Measurements from ENCODE around the gene LYPD6. TPM values are rescaled to one million over a fixed set of nuclear protein-coding genes. Genes with fewer than 3 reads are reported as not detected.

LYPD6 gene
- total RNA-seq, 4 donors from 2014 or later: 0.57 to 1.2 (median 0.80) TPM

- no peak for TF ChIP-seq POLR2A (IDR thresholded peaks at IDR 0.05)
- TF ChIP-seq CTCF (IDR thresholded peaks at IDR 0.05): no peak
- Histone ChIP-seq H3K9me3 (peaks cover 0 to 14% (median 12%) of the 10 kb centered on the region in 3 donors), H3K36me3 (no peaks in the 10 kb centered on the region), H3K4me3 (no peak overlapping the region), H3K27me3 (no peaks in the 10 kb centered on the region), H3K4me1 (no peaks in the 10 kb centered on the region), H3K27ac (no peak overlapping the region)
- intact Hi-C loops (cut with DNase I): no loop called here
- DNase-seq: no peak
These were observed 128.1 kb downstream of the LYPD6 start for GRCh38 chr2:149458502-149458901.

GRCh38 chr2:149463328-149464002 is 133.1 kb downstream of the LYPD6 start:
- Histone ChIP-seq H3K4me3 (no peak overlapping the region), H3K4me1 (no peaks in the 10 kb centered on the region), H3K27ac (no peak overlapping the region), H3K36me3 (no peaks in the 10 kb centered on the region), H3K9me3 (peaks cover 0 to 14% (median 12%) of the 10 kb centered on the region in 3 donors), H3K27me3 (no peaks in the 10 kb centered on the region)
- intact Hi-C loops (cut with DNase I): no loop called here
- WGBS, 2 donors: 27 to 61% methylated on average over 2 of the region's 2 CpGs
- TF ChIP-seq CTCF (IDR thresholded peaks at IDR 0.05): no peak
- TF ChIP-seq POLR2A (IDR thresholded peaks at IDR 0.05): no peak
- no peak for DNase-seq

GRCh38 chr2:149464396-149464795 is 134.0 kb downstream of the LYPD6 start:
- H3K27me3 ChIP-seq: no peaks in the 10 kb centered on the region
- DNase-seq: no peak
- intact Hi-C loops (cut with DNase I): no loop called here
- H3K27ac ChIP-seq: no peak overlapping the region
- no peak for TF ChIP-seq POLR2A (IDR thresholded peaks at IDR 0.05)
- H3K9me3 ChIP-seq: peaks cover 0 to 14% (median 8%) of the 10 kb centered on the region in 3 donors
- H3K4me1 ChIP-seq: no peaks in the 10 kb centered on the region
- WGBS, 2 donors: 88 to 94% methylated on average over 7 of the region's 7 CpGs
- no peak overlapping the region for H3K4me3 ChIP-seq
- H3K36me3 ChIP-seq: no peaks in the 10 kb centered on the region

GRCh38 chr2:149465873-149466272 is 135.5 kb downstream of the LYPD6 start:
- no peak for DNase-seq
- intact Hi-C loops (cut with DNase I): no loop called here
- Histone ChIP-seq H3K36me3 (no peaks in the 10 kb centered on the region), H3K27me3 (no peaks in the 10 kb centered on the region), H3K9me3 (peaks cover 0 to 13% (median under 1%) of the 10 kb centered on the region in 3 donors), H3K4me1 (no peaks in the 10 kb centered on the region), H3K4me3 (no peak overlapping the region), H3K27ac (no peak overlapping the region)
- no peak for TF ChIP-seq CTCF (IDR thresholded peaks at IDR 0.05)
- TF ChIP-seq POLR2A (IDR thresholded peaks at IDR 0.05): no peak
- WGBS, 2 donors: 73 to 79% methylated on average over 2 of the region's 2 CpGs

GRCh38 chr2:149466635-149467034 is 136.2 kb downstream of the LYPD6 start:
- TF ChIP-seq CTCF (IDR thresholded peaks at IDR 0.05) (no peak), POLR2A (IDR thresholded peaks at IDR 0.05) (no peak)
- Histone ChIP-seq H3K36me3 (no peaks in the 10 kb centered on the region), H3K4me3 (no peak overlapping the region), H3K27ac (no peak overlapping the region), H3K4me1 (no peaks in the 10 kb centered on the region), H3K27me3 (no peaks in the 10 kb centered on the region), H3K9me3 (peaks cover 0 to 5% (median 0%) of the 10 kb centered on the region in 3 donors)
- intact Hi-C loops (cut with DNase I): no loop called here
- DNase-seq: no peak
- 53 to 65% methylated on average over 3 of the region's 3 CpGs for WGBS, 2 donors

GRCh38 chr2:149467436-149467835 is 137.0 kb downstream of the LYPD6 start:
- intact Hi-C loops (cut with DNase I): no loop called here
- no peak for DNase-seq

More at GRCh38 chr2:149467436-149467835, 137.0 kb downstream of the LYPD6 start:
- Histone ChIP-seq H3K27me3 (no peaks in the 10 kb centered on the region), H3K9me3 (no peaks in the 10 kb centered on the region), H3K36me3 (no peaks in the 10 kb centered on the region), H3K4me3 (no peak overlapping the region), H3K4me1 (no peaks in the 10 kb centered on the region), H3K27ac (no peak overlapping the region)
- WGBS, 2 donors: 46 to 83% methylated on average over 2 of the region's 2 CpGs
- TF ChIP-seq CTCF (IDR thresholded peaks at IDR 0.05) (no peak), POLR2A (IDR thresholded peaks at IDR 0.05) (no peak)
